H1 (cell line): Measurements from ENCODE around the gene PCP4L1. TPM values are rescaled to one million over a fixed set of nuclear protein-coding genes. Genes with fewer than 3 reads are reported as not detected.

Experiments used
- CBX5 ChIP-seq: fragments of 300-800, 300-1000 bp; sonication (generic); IDR thresholded peaks from 2 replicates; pipeline ENCODE4 v1.7.1; 2016; ENCODE audit warnings: antibody characterized with exemption, low read length, low read depth
- EP300 ChIP-seq, 2 experiments: IDR thresholded peaks; 1 replicate in 1 of 2; 2 replicates in 1 of 2; pipeline ENCODE4 v1.6.1; 2011 to 2012; ENCODE audit warnings: low read depth in 2 of 2, low read length in 2 of 2, mild to moderate bottlenecking in 2 of 2, borderline replicate concordance in 1 of 2, inconsistent platforms in 1 of 2, moderate library complexity in 1 of 2
- USF2 ChIP-seq: IDR thresholded peaks from 2 replicates; pipeline ENCODE4 v1.6.1; 2011; ENCODE audit warnings: low read length, improper control_type of control experiment
- polyA plus RNA-seq, 7 experiments: library from polyadenylated mRNA; depleted of rRNA in 3 of 7; stranded (reverse) in 5 of 7; unstranded in 2 of 7; fragments of >200 nt in 5 of 7; fragments of 200-250 nt in 2 of 7; gene quantifications; 1 replicate in 5 of 7; 2 replicates in 1 of 7; 4 replicates in 1 of 7; pipeline versions ENCODE4 v1.2.1 to v1.2.3, GENCODE V29; 2011 to 2013; ENCODE audit warnings: missing spikeins in 2 of 7, mixed read lengths in 2 of 7
- total RNA-seq: library from RNA; stranded (reverse); fragmentation: NEBNext Ultra II Directional; extraction: Animal tissue kit (Norgen Biotek cat#: 25700); gene quantifications from 2 replicates; pipeline ENCODE4 v1.2.1, GENCODE V29; 2021

Gene PCP4L1
- total and polyA plus RNA-seq, 2 of the 8 experiments (the other 6 are each of a cell fraction or from before 2014, with no cell fraction given), result 0.41 to 1.0 TPM

GRCh38 chr1:161230762-161231161 lies 27.8 kb upstream of the PCP4L1 start (continued):
- TF ChIP-seq EP300 (IDR thresholded peaks at IDR 0.05; ENCODE audit: borderline replicate concordance in 1 of 2, low read depth in 2 of 2, low read length in 2 of 2), result no peak
- no peak for TF ChIP-seq CBX5
- TF ChIP-seq USF2, result no peak
